Sciatic nerve (tissue), 1 donor: Measurements from ENCODE around the gene OIT3. TPM values are rescaled to one million over a fixed set of nuclear protein-coding genes. Genes with fewer than 3 reads are reported as not detected.

Experiments used
- total RNA-seq: library from RNA; stranded (reverse); fragmentation: NEBNext Ultra II Directional; extraction: Animal tissue kit (Norgen Biotek cat#: 25700); gene quantifications from one replicate; pipeline ENCODE4 v1.2.1, GENCODE V29; 2021
- donor health status: DM: no; HTN: no; CAD: no.

OIT3 gene
- total RNA-seq, 1 donor from 2014 or later, result not detected

Other genes starting within 250 kb of the OIT3 start
- 25.5 TPM for gene MCU, start 201.6 kb upstream of the OIT3 start, total RNA-seq
- gene PLA2G12B, start 61.1 kb downstream of the OIT3 start, total RNA-seq, result not detected
- 51.8 TPM for gene P4HA1, start 203.1 kb downstream of the OIT3 start, total RNA-seq
- 2.2 TPM for gene NUDT13, start 216.7 kb downstream of the OIT3 start, total RNA-seq